GM21526 (cell line): ENCODE measurements around the gene PPM1M.

Experiments used
- ATAC-seq: cut with Tn5 transposase; IDR thresholded peaks from one replicate; pipeline ENCODE4 v1.9.1; 2021; ENCODE audit warnings: moderate library complexity; ENCODE audit not compliant: unreplicated experiment, low FRiP score

Gene PPM1M

DNA sequence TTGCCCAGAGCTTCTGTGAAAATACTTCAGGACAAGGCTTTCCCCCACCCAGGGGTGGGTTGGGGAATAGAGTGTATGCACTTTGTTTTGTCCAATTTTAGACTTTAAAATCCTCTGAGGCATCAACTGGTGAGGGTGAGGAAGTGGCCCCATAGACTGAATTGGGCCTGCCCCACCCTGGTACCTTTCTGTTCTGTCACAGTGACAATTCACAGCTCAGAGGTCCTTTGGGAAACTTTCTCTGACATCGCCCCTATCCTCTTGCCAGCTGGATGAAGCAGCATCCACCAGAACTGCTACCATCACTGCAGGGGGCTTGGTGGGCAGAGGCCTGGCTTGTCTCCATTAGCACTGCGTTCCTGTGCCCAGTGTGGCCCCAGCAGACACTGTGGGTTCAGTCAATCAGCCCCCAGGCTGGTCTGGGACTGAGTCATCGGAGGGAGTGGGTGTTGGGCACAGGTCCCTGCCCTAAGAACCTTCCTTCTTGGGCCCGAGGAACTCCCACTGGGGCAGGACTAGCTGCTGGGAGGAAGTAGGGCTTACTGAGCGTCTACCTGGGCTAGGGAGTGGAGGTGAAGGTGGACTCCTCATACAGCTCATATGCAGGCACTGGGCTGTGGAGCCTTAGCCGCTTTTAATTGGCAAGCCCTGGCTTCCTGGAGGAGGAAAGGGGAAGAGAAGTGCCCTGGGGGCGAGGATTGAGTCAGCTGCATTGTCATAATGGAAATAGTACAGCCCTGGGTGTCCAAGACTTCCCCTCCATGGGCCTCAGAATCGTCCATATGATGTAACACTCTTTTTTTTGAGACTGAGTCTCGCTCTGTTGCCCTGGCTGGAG, 1.5 kb upstream of the PPM1M start:
- no peak for ATAC-seq

DNA sequence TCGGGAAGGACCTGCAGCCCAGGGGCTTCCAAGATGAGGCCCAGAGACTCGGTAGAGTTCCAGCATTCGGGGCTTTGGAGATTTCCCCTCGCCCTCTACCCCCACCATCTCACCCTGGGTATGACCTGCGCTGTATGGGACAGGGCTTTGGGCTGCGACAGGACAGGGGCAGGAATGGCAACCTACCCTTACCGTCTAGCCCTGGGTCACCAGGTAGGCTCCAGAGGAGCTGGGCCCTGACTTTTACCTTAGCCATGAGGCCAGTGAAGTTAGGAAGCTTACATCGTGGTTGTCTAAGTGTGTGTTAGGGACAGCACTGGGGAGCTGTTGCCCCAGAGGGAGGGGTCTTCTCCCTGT, 683 bp downstream of the PPM1M start:
- ATAC-seq = no peak

DNA sequence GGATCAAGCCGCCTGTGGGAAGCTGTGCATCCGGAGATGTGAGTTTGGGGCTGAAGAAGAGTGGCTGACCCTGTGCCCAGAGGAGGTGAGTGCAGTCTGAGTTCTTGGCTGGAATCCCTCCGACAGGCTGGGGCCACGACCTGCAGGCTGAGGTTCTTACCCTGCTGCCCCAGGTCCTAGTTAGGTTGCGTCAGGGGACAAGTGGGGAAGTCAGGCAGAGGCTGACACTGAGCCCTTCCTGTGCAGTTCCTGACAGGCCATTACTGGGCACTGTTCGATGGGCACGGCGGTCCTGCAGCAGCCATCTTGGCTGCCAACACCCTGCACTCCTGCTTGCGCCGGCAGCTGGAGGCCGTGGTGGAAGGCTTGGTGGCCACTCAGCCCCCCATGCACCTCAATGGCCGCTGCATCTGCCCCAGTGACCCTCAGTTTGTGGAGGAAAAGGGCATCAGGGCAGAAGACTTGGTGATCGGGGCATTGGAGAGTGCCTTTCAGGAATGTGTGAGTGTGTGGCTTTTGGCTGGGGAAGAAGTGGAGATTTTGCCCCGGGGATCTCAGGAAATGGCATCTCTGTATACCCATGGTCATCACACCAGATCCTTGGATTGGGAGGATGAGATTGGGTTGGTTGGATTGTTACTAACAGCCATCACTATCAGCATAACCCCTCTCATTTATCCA, 1.3 kb downstream of the PPM1M start:
- ATAC-seq = no peak

DNA sequence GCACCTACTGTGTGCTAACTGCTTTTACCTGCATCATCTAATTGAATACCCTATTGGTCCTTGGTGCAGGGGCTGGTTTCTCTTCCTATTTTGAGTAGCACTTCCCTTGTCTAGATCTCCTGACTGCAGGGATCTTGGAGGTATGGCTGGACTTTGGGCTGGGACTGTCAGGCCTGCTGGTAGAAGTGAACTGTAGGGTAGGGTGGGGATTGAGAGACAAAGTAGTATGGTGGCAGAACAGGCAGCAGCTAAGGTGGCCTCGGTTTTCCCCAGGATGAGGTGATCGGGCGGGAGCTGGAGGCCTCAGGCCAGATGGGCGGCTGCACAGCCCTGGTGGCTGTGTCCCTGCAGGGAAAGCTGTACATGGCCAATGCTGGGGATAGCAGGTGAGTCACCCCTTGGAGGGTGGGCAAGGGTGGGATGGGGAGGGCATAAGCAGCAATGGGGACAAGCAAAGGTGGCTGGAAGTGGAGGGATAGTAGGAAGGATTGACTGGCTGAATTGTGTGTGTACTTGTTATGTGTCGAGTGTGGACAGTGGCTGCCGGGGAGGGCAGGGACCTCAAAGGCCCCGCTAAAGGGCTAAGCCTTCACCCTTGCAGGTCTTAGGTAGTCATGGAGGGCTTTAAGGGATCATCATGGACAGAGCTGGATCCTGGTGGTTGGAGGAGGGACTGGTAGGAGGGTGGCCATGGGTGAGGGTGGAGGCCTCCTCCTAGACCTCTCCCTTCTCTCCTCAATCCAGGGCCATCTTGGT, 2.0 kb downstream of the PPM1M start:
- ATAC-seq = no peak

DNA sequence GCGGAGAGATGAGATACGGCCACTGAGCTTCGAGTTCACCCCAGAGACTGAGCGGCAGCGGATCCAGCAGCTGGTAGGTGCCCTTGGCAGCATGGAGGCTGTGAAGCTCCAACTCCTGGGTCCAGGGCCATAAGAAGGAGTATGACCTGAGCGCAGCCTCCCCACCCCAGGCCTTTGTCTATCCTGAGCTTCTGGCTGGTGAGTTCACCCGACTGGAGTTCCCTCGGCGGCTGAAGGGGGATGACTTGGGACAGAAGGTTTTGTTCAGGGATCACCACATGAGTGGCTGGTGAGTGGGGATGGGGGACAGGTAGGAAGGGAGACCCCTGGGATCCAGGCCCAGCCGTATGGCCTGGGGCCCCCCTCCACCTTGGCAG, 2.6 kb downstream of the PPM1M start:
- ATAC-seq = no peak

DNA sequence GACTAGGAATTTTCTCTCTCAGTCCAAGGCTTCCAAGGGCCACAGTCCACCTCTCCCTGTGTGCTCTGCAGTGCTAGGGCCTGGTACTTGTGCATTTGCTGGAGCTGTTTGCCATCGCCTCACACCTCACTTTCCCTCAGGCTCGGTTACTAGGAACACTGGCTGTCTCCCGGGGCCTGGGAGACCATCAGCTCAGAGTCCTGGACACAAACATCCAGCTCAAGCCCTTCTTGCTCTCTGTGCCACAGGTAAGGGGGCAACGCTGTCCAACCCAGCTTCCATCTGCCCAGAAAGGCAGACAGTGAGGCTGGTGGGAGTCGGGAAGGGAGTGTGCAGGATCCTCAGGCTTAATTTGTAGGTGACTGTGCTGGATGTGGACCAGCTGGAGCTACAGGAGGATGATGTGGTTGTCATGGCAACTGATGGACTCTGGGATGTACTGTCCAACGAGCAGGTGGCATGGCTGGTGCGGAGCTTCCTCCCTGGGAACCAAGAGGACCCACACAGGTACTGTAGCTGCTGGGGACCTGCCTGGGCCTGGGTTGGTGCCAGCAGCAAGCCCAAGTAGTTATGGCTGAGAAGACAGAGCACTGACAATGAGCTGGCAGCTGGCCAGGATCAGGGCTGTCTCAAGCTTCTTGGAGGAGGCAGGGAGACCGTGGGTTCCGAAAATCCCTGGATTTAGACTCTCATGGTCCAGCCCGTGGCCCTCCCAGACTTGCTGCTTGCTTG, 3.4 kb downstream of the PPM1M start:
- ATAC-seq = no peak

DNA sequence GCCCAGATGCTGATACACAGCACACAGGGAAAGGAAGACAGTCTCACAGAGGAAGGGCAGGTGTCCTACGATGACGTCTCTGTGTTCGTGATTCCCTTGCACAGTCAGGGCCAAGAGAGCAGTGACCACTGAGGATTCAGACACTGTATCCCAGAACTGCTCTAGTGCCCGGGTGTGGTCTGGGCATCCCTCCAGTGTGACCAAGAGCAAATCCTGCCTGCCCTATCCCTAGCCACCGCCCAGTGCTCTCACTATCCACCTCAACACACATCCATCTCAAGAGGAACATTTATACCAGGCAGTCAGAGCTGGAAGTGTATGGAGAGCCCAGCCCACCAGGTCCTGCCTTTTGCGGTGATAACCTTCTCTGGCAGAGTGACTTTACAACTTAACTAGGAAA, 4.1 kb downstream of the PPM1M start:
- no peak for ATAC-seq

DNA sequence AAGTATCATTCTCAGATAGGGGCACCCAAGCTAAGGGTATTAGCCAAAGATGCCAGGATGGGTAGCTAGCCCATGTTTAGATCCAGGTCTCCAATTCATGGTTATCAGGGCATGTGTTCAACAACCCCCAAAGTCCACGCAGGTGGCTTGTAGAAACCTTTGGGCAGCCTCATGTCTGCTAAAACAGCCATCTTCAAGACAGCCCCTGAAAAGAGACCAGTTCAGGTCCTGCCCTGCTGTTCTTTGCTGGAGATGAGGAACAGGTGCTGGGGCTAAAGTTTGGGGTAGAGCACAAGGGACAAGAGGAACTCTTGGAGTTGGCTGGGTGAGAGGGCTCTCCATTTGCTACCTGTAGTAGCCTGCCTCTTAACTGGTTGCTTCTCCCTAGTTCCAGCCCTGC, 4.6 kb downstream of the PPM1M start:
- no peak for ATAC-seq

DNA sequence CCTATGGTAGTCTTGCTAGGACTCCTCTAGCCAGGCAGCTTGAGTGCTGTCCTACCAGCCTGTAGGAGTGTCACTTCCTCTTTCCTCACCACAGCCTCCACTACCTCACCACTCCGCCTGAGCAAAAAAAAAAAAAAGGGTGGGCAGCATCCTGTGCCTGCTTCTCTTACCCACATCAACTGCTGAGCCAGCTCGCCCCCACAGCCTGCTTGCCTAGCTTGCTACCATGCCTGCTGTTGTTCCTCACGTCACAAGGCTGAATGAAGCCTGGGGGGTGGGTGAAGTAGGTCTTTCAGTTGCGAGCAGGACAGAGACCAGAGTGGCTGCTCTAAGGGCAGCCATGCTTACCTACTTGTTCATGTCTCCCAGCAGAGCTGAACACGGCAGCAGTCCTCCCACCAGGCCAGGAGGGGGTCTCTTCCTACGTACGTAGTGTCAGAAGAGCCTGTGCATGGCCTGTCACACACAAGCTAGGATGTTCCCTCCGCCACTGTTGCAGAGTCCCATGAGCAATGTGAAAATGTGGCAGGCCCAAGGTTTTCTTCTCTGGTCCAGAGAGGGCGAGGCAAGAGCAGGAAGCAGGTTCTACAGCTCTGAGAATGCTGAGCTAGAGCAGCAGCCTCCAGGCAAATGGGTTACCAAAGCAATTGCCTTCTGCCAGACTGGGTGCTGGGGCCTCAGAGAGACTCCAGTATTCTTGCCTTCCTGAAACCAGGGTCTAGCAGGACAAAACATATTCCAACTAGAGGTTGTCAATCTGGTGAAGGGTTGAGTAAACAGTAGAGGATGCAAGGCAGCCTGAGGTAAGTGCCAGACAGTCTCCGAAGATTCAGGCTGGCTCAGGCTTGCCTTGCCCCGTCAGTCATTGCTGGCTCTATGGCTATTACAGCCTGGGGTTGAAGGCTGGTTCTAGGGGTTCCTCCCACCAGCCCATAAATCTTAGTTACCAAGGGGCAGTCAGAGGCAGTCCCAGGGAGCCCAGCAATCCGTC, 8.1 kb downstream of the PPM1M start:
- ATAC-seq = peak; percentile 74

DNA sequence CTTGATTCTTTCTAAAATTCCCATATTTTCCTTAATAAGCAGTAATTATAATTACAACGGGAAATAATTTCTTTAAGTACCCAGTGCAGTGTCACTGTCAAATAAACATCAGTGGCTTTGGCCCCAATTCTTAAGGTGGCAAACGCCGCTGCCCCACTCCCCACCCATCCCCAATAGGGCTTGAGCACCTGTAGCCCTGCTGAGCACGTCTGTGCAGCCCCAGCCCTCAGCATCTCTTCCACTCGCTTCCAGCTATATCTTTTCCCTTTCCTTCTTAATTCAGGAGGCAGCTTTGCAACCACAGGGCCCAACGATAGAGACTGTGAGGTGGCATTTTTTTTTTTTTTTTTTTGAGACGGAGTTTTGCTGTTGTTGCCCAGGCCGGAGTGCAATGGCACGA, 9.0 kb downstream of the PPM1M start:
- ATAC-seq = no peak

DNA sequence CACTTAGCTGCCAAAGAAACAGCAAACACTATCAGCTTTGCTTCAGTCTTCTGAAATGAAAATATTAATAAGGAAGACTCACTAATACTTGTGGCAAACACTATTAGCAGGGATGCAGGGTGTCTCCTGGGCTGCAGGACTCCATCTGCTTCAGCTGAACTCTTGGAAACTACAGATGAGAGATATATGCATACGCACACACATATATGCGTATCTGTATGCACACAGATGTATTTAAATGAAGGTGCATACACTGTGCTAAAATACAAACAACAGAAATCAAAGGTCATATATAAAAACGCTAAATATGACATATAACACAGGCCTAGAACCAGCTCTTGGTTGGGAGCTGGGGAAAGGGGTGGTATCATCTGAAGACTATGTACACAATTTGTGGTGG, 10.6 kb downstream of the PPM1M start:
- ATAC-seq = no peak

DNA sequence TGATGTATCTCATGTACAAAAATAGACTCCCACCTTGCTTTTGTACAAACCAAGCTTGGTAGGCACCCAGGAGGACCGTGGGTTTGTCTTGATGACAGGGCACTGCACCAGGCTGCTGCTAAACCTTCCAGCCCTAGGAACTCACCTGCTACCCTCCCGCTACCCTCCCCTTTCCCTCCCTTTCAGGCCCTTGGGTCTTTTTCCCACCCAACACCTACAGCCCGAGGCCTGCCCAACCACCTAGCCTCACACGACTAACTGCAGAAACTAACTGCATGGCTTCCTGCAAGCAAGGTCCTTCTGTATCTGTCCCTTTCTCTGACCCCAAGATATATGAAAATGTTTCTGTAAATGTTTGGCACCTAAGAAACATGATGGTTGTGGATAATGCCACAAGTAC, 11.1 kb downstream of the PPM1M start:
- ATAC-seq = no peak

DNA sequence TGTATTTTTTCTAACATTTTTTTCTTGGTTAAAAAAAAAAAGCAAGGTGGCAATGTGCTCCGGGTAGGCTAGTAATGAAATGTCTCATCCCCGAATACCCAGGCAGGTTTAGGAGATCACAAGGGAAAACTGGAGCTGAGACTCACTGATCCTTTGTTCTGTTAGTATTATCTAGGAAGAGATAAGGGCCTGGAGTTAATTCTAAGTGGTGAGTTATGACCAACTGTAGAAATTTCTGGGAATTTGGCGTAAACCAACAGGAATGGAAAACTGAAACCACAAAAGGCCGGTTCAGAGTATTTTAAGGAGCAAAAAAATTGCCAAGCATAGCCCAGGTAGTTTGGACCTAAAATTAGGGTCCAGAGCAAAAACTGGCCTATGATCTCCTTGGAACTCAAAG, 12.4 kb downstream of the PPM1M start:
- no peak for ATAC-seq

DNA sequence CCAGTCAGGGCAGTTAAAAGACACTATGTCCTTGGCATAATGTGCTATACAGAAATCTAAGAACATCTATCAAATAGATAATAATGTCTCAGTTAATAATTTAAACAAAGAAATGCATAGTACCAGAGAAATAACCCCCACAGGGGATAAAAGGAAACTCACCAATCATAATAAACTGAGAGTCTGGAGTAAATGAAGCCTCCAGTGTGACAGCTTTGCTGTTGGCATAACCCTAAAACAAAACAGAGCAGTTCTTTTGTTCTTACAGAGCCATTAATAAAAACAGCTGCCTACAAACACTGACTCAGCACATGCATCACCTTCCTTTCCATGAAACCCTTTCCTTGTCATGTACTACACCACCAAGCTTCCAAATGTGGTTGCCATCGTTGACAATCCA, 13.5 kb downstream of the PPM1M start:
- no peak for ATAC-seq

DNA sequence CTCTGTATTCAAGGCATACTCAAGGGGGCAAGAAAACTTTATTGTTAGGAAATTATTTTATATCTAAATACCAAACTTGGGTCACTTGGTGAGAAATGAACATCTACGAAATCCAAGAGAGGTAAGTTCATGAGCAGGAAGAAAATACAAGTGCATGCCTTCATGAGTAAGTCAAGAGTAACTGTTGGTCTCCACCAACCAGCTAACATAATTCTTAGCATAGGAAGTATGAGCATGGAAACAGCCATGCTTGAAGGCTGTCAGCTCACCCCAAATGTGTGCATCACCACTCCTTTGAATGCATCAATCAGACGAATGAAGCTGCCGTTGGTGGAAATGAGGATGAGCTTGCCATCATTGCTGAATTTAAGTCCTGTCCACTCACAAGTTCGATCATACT, 13.9 kb downstream of the PPM1M start:
- ATAC-seq = no peak

DNA sequence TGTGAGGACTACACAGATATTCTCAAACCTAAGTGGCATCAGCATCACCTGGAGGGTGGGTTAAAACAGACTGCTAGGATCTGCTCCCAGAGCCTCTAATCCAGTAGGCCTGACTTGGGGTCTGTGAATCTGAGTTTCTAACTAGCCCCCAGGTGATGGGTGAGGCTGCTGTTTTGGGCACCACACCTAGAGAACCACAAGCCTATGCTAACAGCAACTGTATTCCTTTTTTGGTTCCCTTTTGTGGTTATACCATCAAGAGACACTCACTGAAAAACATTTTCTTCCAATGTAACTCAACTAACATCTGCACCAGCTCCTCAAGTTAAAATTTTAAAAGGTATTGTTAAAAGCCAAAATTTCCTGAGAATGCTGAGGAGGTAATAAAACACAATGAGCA, 16.9 kb downstream of the PPM1M start:
- no peak for ATAC-seq

DNA sequence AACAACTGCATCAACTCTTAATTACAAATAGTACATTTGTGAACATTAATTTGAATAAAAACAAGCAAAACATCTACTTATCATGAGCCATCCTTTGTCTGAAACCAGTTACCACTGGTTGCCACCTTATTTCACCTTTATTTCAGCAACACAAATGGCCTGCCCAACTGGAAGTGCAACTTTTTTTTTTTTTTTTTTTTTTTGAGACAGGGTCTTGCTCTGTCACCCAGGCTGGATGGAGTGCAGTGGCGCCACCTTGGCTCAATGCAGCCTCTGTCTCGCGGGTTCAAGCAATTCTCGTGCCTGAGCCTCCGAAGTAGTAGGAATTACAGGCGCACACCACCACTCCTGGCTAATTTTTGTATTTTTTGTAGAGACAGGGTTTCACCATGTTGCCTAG, 19.8 kb downstream of the PPM1M start:
- no peak for ATAC-seq

DNA sequence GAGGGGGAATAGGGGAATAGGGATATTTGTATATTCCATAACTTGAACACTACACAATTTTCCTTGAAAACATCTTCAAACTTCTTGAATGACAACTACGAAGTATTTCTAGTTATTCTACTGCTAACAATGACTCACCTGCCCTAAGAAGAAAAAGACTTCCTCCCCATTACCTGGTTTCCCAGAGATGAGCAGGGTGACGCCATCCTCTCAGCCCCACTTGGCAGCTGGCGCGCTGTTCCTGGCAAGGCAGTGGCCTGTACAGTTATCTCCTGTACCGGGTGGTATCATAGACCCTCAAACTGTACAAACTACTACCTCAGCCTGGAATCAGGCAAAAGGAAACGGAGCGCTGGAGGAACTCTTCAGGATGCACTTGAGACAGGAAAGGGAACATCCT, 22.5 kb downstream of the PPM1M start:
- no peak for ATAC-seq

DNA sequence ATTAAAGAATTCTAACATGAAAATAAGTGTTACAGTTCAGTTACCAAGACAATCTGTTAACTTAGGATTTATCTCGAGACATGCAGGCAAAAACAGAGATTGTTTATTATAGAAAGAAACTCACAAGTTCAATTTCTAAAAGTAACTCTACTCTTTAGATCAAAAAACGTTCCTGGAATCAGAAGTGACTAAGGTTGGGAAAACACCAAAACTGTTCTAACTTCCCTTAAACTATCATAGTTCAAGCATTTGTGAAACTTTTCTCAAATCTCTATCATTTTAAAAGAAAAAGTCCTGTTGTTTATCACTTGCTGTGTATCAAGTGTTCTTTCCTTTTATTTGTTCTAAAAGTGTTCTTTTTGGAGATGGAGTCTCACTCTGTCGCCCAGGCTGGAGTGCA, 24.2 kb downstream of the PPM1M start:
- ATAC-seq = no peak

DNA sequence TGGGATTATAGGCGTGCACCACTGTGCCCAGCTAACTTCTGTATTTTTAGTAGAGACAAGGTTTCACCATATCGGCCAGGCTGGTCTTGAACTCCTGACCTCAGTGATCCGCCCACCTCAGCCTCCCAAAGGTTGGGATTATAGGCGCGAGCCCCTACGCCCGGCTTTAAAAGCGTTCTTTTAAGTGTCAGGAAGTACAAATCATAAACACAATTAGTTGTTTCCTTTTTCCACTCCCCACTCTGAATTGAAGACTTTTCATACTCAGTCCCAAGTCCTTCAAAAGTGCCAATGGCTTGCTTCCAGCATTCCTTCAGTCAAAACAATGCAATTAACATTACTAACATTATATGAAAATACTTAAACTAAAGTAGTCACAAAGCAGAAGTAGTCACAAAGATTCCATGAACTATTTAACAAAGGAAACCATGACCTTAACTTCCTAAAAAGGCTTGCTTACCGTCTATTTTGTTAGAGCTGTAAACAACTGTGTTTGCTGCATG, 24.7 kb downstream of the PPM1M start:
- no peak for ATAC-seq
